Lower leg skin (tissue), 3 donors: ENCODE data around the gene SLC22A14.

ENCODE experiments used
- CTCF ChIP-seq, 3 donors: fragments of 450-650 bp; IDR thresholded peaks; one replicate each; pipeline ENCODE4 v1.5.1; 2016; ENCODE audit warnings: antibody characterized with exemption in 3 of 3, mild to moderate bottlenecking in 3 of 3, moderate library complexity in 2 of 3
- POLR2A ChIP-seq, 2 donors: fragments of 450-650 bp; IDR thresholded peaks; one replicate each; pipeline ENCODE4 v1.6.1; 2016 to 2017; ENCODE audit warnings: antibody characterized with exemption in 2 of 2, mild to moderate bottlenecking in 1 of 2, moderate library complexity in 1 of 2

GRCh38 chr3:38297947-38298711 lies 16.0 kb downstream of the SLC22A14 start:
- TF ChIP-seq CTCF (IDR thresholded peaks at IDR 0.05) (no peak), POLR2A (IDR thresholded peaks at IDR 0.05) (no peak)
